Gastrocnemius medialis (tissue), 4 donors: ENCODE data around the gene GLYR1. TPM values are rescaled to one million over a fixed set of nuclear protein-coding genes. Genes with fewer than 3 reads are reported as not detected.

Experiments
- ATAC-seq, 2 donors: fragments of 150-250 bp; one replicate each; pipeline ENCODE4 v1.9.1; 2016
- DNase-seq, 2 donors: peaks; one replicate each; pipeline ENCODE4 v3.0.0-alpha.2; 2019
- H3K27ac ChIP-seq, 4 donors: fragments of 200-600 bp; sonication (generic); 1 replicate in 1 of 4; 2 replicates in 3 of 4; pipeline ENCODE4 v1.5.1; 2016 to 2018; ENCODE audit warnings: mild to moderate bottlenecking in 2 of 4, moderate library complexity in 1 of 4
- H3K27me3 ChIP-seq, 3 donors: fragments of 200-600 bp; sonication (generic) in 2 of 3; 1 replicate in 1 of 3; 2 replicates in 2 of 3; pipeline versions ENCODE4 v1.5.1 to v1.6.0; 2016 to 2019; ENCODE audit warnings: mild to moderate bottlenecking in 1 of 3, moderate library complexity in 1 of 3
- H3K36me3 ChIP-seq, 2 donors: fragments of 200-600 bp; sonication (generic) in 1 of 2; one replicate each; pipeline ENCODE4 v1.5.1; 2017 to 2018
- H3K4me1 ChIP-seq, 2 donors: fragments of 200-600 bp; sonication (generic) in 1 of 2; one replicate each; pipeline ENCODE4 v1.5.1; 2016 to 2017; ENCODE audit warnings: mild to moderate bottlenecking in 2 of 2
- H3K4me3 ChIP-seq, 4 donors: fragments of 200-600 bp; sonication (generic) in 3 of 4; 1 replicate in 1 of 4; 2 replicates in 3 of 4; pipeline ENCODE4 v1.5.1; 2016 to 2019; ENCODE audit warnings: mild to moderate bottlenecking in 2 of 4
- H3K9me3 ChIP-seq, 3 donors: fragments of 200-600 bp; sonication (generic) in 2 of 3; 1 replicate in 1 of 3; 2 replicates in 2 of 3; pipeline ENCODE4 v1.5.1; 2016 to 2019
- CTCF ChIP-seq, 5 experiments: fragments of 450-650 bp in 3 of 5; fragments of 200-600 bp in 2 of 5; sonication (generic) in 2 of 5; IDR thresholded peaks in 4 of 5; conservative IDR thresholded peaks in 1 of 5; 1 replicate in 4 of 5; 2 replicates in 1 of 5; pipeline ENCODE4 v1.5.1; 2016 to 2019; ENCODE audit warnings: antibody characterized with exemption in 5 of 5, mild to moderate bottlenecking in 3 of 5, moderate library complexity in 3 of 5
- POLR2A ChIP-seq, 2 donors: fragments of 450-650 bp; IDR thresholded peaks; one replicate each; pipeline ENCODE4 v1.6.1; 2017; ENCODE audit warnings: antibody characterized with exemption in 2 of 2, mild to moderate bottlenecking in 2 of 2, moderate library complexity in 2 of 2
- in situ Hi-C, 4 donors: fragments of 200-750 bp; cut with MboI; loops; one replicate each; pipeline versions ENCODE4 v1.15.0 to v1.8.0; 2017; ENCODE audit warnings: low sequenced_read_pairs in 4 of 4
- intact Hi-C: fragments of 100-400 bp; cut with DNase I; formaldehyde crosslinking; loops from one replicate; pipeline ENCODE4 v1.15.1; 2023; ENCODE audit warnings: low total_unique reads
- total RNA-seq, 4 donors: library from RNA; depleted of rRNA; stranded (reverse); fragments of >200 nt; gene quantifications; one replicate each; pipeline versions ENCODE4 v1.1.0 to v1.2.3, GENCODE V29; 2016

Gene GLYR1
- total RNA-seq, 4 donors from 2014 or later: 39.4 to 56.7 (median 53.0) TPM

DNA sequence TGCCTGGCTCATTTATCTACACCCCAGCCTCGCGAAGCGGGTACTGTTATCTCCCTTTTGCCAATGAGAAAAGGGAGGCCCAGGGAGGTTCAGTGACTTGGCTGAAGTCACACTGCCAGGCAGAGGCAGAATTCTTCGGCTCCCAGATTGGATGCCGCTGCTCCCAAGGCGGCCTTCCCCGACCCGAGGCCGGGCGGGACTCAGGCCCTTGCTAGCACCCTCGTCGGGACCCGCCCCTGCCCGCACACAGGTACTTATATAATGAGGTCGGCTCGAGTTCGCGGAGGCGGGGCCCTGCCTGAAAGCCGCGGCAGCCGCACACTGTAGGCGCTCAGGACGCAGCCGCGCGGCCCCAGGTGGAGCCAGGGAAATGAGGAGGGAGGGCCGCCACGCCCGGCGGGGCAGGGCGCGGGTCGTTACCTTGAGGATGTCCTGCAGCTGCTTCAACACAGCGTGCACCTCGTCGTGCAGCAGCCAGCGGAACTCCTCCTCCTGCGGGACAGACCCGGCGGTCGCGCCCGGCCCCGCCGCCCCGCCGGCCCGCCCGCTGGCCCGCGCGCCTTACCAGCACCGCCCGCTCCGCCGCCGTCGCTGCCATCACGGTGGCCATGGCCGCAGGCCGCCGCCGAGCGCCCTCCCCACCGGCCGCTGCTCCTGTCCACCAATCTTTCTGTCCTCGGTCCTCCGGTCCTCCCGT is 45.0 kb downstream of the GLYR1 start, which contains the start of gene ROGDI:
ROGDI (minus strand) TSS at position 672 of the 697 bp plus-strand sequence; CDS start at position 610, 62 bp downstream.
- Histone ChIP-seq H3K36me3 (peaks cover 0 to 32% of the 10 kb centered on the region in 2 donors), H3K27ac (peak within 1 kb of the TSS; percentile 76 to 93 (median 86)), H3K4me1 (peaks cover 11 to 17% of the 10 kb centered on the region in 2 donors), H3K27me3 (no peaks in the 10 kb centered on the region), H3K4me3 (peak within 1 kb of the TSS; percentile 64 to 97 (median 84)), H3K9me3 (no peaks in the 10 kb centered on the region)
- intact Hi-C loops (loop anchor here (1.0 to 5.0 kb wide), 3 partner anchors 33 to 68 kb away; partner anchors contain the start of genes ANKS3, DNAAF8, GLYR1 and UBN1), in situ Hi-C loops (no loop called here)
- peak; percentile 35 to 73 for DNase-seq
- TF ChIP-seq CTCF (IDR thresholded peaks at IDR 0.05 in 4 of 5, conservative IDR thresholded peaks at IDR 0.05 in 1 of 5): no peak
- TF ChIP-seq POLR2A (IDR thresholded peaks at IDR 0.05): peak in 1 of 2 donors; percentile 54
- ATAC-seq: peak; percentile 46 to 54

- intact Hi-C loops (loop anchor here (5.0 kb wide), 1 partner anchor 46 kb away; the partner anchor contains the start of genes GLYR1 and UBN1), in situ Hi-C loops (no loop called here)
- Histone ChIP-seq H3K36me3 (peaks cover 0 to 28% of the 10 kb centered on the region in 2 donors), H3K4me1 (peaks cover 11 to 17% of the 10 kb centered on the region in 2 donors), H3K27ac (peak overlapping the region; percentile 76 to 93 (median 86)), H3K27me3 (no peaks in the 10 kb centered on the region), H3K4me3 (peak overlapping the region; percentile 64 to 97 (median 84)), H3K9me3 (no peaks in the 10 kb centered on the region)
- no peak for TF ChIP-seq POLR2A (IDR thresholded peaks at IDR 0.05)
- no peak for TF ChIP-seq CTCF (IDR thresholded peaks at IDR 0.05 in 4 of 5, conservative IDR thresholded peaks at IDR 0.05 in 1 of 5)
- DNase-seq: no peak
- no peak for ATAC-seq
Measured at GRCh38 chr16:4801051-4801961, 45.8 kb downstream of the GLYR1 start.

DNA sequence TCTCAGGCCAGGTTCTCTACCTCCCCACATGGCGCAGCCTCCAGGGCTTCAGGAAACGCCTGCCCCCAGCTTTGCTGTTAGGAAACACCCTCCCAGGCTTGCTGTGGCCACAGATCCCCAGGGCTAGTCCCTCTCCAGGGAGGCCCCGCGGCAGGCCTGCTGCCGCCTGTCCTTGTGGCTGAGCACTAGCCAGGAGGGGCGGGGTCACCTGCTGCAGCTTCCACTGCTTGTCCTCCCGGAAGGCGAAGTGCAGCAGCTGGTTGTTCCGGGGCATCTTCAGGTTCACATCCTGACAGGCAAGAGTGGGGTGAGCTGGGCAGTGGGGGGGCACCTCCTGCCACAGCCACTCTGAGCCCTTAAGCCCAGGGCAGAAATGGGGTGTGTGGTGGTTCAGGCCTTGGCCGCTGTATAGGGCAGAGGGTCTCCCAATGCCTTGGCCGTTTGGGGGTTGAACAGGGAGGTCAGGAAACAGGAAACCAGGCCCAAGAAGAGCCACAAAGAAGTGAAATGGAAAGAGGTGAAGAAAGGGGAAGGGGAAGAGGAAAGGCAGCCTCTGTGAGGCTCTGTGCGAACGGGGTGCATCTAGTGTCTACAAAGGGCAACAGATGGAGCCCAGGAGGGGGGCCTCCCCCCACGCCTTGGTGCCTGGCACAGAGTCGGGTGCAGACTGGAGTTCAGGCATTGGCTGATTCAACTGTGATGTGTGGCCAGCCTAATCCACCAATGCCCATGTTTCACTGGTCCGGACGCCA is 46.6 kb downstream of the GLYR1 start:
- no peaks in the 10 kb centered on the region for H3K27me3 ChIP-seq
- in situ Hi-C loops: no loop called here
- intact Hi-C loops: loop anchor here (5.0 kb wide), 1 partner anchor 47 kb away; the partner anchor contains the start of genes GLYR1 and UBN1
- peaks cover 0 to 21% of the 10 kb centered on the region in 2 donors for H3K36me3 ChIP-seq
- H3K4me3 ChIP-seq: no peak overlapping the region
- H3K4me1 ChIP-seq: peaks cover 11 to 17% of the 10 kb centered on the region in 2 donors
- no peak for DNase-seq
- no peaks in the 10 kb centered on the region for H3K9me3 ChIP-seq
- peak overlapping the region in 1 of 4 donors; percentile 25 for H3K27ac ChIP-seq
- TF ChIP-seq POLR2A (IDR thresholded peaks at IDR 0.05) (no peak), CTCF (IDR thresholded peaks at IDR 0.05 in 4 of 5, conservative IDR thresholded peaks at IDR 0.05 in 1 of 5) (no peak)
- ATAC-seq: no peak

DNA sequence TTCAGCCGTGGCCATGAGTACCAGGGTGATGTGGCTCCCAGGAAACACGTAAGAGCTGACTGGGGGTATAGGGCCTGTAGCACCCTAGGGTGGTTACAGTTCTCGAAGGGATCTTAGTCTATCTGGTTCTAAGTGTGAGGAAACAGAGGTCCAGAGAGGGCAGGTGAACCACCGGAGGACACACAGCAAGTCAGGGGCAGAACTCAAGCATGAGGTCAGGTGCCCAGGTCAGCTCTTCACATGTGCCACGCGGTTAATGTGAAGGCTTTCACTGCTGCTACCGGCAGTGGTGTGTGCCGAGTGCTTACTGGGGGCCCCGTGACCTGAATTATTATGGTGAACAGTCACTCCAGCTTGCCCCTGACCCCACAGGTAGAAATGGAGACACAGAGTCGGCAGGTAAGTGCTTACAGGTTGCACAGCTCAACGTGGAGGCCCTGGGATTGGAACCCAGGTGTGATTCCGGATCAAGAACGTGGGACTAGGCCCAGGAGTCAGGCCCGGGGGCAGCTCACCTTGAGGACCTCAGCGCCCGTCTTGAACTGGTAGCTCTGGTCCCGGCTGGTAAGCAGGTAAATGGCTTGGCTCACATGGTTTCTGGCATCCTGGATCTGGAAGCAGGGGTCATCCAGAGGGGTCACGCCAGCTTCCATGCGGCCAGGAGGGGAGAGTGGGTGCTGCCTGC is 47.8 kb downstream of the GLYR1 start:
- ATAC-seq (no peak), DNase-seq (no peak)
- in situ Hi-C loops: no loop called here
- intact Hi-C loops: no loop called here
- peaks cover 0 to 9% of the 10 kb centered on the region in 2 donors for H3K36me3 ChIP-seq
- peaks cover 11 to 17% of the 10 kb centered on the region in 2 donors for H3K4me1 ChIP-seq
- no peaks in the 10 kb centered on the region for H3K9me3 ChIP-seq
- TF ChIP-seq CTCF (IDR thresholded peaks at IDR 0.05 in 4 of 5, conservative IDR thresholded peaks at IDR 0.05 in 1 of 5) (no peak), POLR2A (IDR thresholded peaks at IDR 0.05) (no peak)
- H3K4me3 ChIP-seq: no peak overlapping the region
- no peak overlapping the region for H3K27ac ChIP-seq
- H3K27me3 ChIP-seq: no peaks in the 10 kb centered on the region
